GM10248 (cell line): ENCODE results near the gene TMEM107.
A peak's percentile ranks its signal among the peaks of the same experiment; 100 is the strongest.

Experiments
- CTCF ChIA-PET: fragments of 300-600 bp; sonication (Branson Sonifier 250); formaldehyde crosslinking; extraction: SDS; loops from one replicate; lab custom pipeline; 2021; ENCODE audit warnings: antibody characterized with exemption; lab: Yijun Ruan, JAX
- POLR2A ChIA-PET: fragments of 350-650 bp; sonication (Branson Sonifier 250); formaldehyde crosslinking; extraction: SDS; loops from one replicate; lab custom pipeline; 2020; ENCODE audit warnings: antibody characterized with exemption; lab: Yijun Ruan, JAX
- DNase-seq: peaks from one replicate; pipeline ENCODE4 v3.0.0; 2012; ENCODE audit errors: extremely low spot score
- CTCF ChIP-seq: IDR thresholded peaks from 2 replicates; pipeline ENCODE4 v1.5.1; 2012; ENCODE audit warnings: mild to moderate bottlenecking, low read depth; ENCODE audit errors: extremely low read depth, missing control alignments, control extremely low read depth

The TMEM107 gene

GRCh38 chr17:8141045-8141444 lies 35.1 kb downstream of the TMEM107 start:
- POLR2A ChIA-PET, result interaction anchor here (1.0 to 5.5 kb wide), 6 partner anchors 9 to 32 kb away, joined by 3 to 37 read pairs (median 13); partner anchors contain the start of gene PER1

GRCh38 chr17:8140065-8141029 lies 35.8 kb downstream of the TMEM107 start:
- ChIA-PET CTCF (interaction anchor here (1.3 to 6.6 kb wide), 9 partner anchors 10 to 59 kb away, joined by 3 to 67 read pairs (median 28); partner anchors contain the start of genes HES7, PER1 and TMEM107), POLR2A (interaction anchor here (1.2 to 5.5 kb wide), 7 partner anchors 8 to 33 kb away, joined by 3 to 37 read pairs (median 6); partner anchors contain the start of gene PER1)
- TF ChIP-seq CTCF, result no peak
- DNase-seq, result no peak

More at GRCh38 chr17:8141045-8141444, 35.1 kb downstream of the TMEM107 start:
- CTCF ChIA-PET, result interaction anchor here (1.3 to 6.6 kb wide), 6 partner anchors 9 to 60 kb away, joined by 3 to 67 read pairs (median 24); partner anchors contain the start of genes HES7 and PER1
- no peak for TF ChIP-seq CTCF
- no peak for DNase-seq

- ChIA-PET CTCF (interaction anchor here (0.5 to 6.6 kb wide), 24 partner anchors 10 to 166 kb away, joined by 3 to 67 read pairs (median 4); partner anchors contain the start of genes CTC1, HES7, PER1 and RANGRF), POLR2A (interaction anchor here (0.7 to 5.5 kb wide), 6 partner anchors 9 to 68 kb away, joined by 3 to 37 read pairs (median 14); partner anchors contain the start of gene PER1)
- peak; percentile 91 for DNase-seq
Observed at GRCh38 chr17:8138672-8139371, 37.4 kb downstream of the TMEM107 start.

GRCh38 chr17:8138374-8138671 lies 37.9 kb downstream of the TMEM107 start:
- TF ChIP-seq CTCF, result no peak
- no peak for DNase-seq
- ChIA-PET POLR2A (interaction anchor here (1.6 to 5.5 kb wide), 5 partner anchors 10 to 35 kb away, joined by 6 to 37 read pairs (median 21); partner anchors contain the start of gene PER1), CTCF (interaction anchor here (1.0 to 6.6 kb wide), 16 partner anchors 9 to 166 kb away, joined by 3 to 67 read pairs (median 4); partner anchors contain the start of genes CTC1, HES7, PER1 and TMEM107)

More at GRCh38 chr17:8138672-8139371, 37.4 kb downstream of the TMEM107 start:
- TF ChIP-seq CTCF, result peak; percentile 67

GRCh38 chr17:8137645-8138373 lies 38.4 kb downstream of the TMEM107 start:
- CTCF ChIA-PET, result interaction anchor here (0.7 to 6.6 kb wide), 16 partner anchors 9 to 110 kb away, joined by 3 to 67 read pairs (median 4); partner anchors contain the start of genes CTC1, HES7, PER1 and TMEM107
- POLR2A ChIA-PET, result interaction anchor here (1.0 to 5.5 kb wide), 4 partner anchors 11 to 73 kb away, joined by 4 to 37 read pairs (median 14); partner anchors contain the start of gene AURKB
- TF ChIP-seq CTCF, result no peak
- no peak for DNase-seq
